GM18511 (cell line): ENCODE measurements around the gene WWTR1.

Source experiments
- ATAC-seq: cut with Tn5 transposase; IDR thresholded peaks from one replicate; pipeline ENCODE4 v1.9.1; 2021; ENCODE audit warnings: mild to moderate bottlenecking, moderate library complexity; ENCODE audit not compliant: unreplicated experiment

The WWTR1 gene

GRCh38 chr3:149572796-149573414 is 84.9 kb downstream of the WWTR1 start:
- ATAC-seq: no peak

- ATAC-seq: no peak
These were observed 86.4 kb downstream of the WWTR1 start for GRCh38 chr3:149571381-149571780.

GRCh38 chr3:149570016-149570415 is 87.8 kb downstream of the WWTR1 start:
- ATAC-seq: no peak

GRCh38 chr3:149567381-149567780 is 90.4 kb downstream of the WWTR1 start:
- ATAC-seq: no peak

- ATAC-seq: no peak
These were observed 91.4 kb downstream of the WWTR1 start for GRCh38 chr3:149566292-149566975.

GRCh38 chr3:149564079-149564478 is 93.7 kb downstream of the WWTR1 start:
- ATAC-seq: no peak

- ATAC-seq: no peak
These were observed 94.7 kb downstream of the WWTR1 start for GRCh38 chr3:149563114-149563513.

- no peak for ATAC-seq
These were observed 97.2 kb downstream of the WWTR1 start for GRCh38 chr3:149560617-149561016.

GRCh38 chr3:149560001-149560400 is 97.8 kb downstream of the WWTR1 start:
- ATAC-seq: no peak

- ATAC-seq: no peak
These were observed 98.3 kb downstream of the WWTR1 start for GRCh38 chr3:149559525-149559924.

GRCh38 chr3:149555927-149556326 is 101.9 kb downstream of the WWTR1 start:
- no peak for ATAC-seq

- no peak for ATAC-seq
These were observed 103.0 kb downstream of the WWTR1 start for GRCh38 chr3:149554826-149555225.

GRCh38 chr3:149553781-149554451 is 103.9 kb downstream of the WWTR1 start:
- no peak for ATAC-seq

- no peak for ATAC-seq
These were observed 105.1 kb downstream of the WWTR1 start for GRCh38 chr3:149552700-149553099.

- no peak for ATAC-seq
These were observed 106.3 kb downstream of the WWTR1 start for GRCh38 chr3:149551500-149551899.

GRCh38 chr3:149548669-149549065 is 109.2 kb downstream of the WWTR1 start:
- ATAC-seq: no peak

- no peak for ATAC-seq
These were observed 109.7 kb downstream of the WWTR1 start for GRCh38 chr3:149547954-149548668.

GRCh38 chr3:149547413-149547812 is 110.4 kb downstream of the WWTR1 start:
- ATAC-seq: no peak

GRCh38 chr3:149545049-149545448 is 112.8 kb downstream of the WWTR1 start:
- ATAC-seq: no peak

GRCh38 chr3:149542375-149543312 is 115.2 kb downstream of the WWTR1 start:
- ATAC-seq: no peak
